HepG2 (cell line): Measurements from ENCODE around the gene RIPK3. TPM values are rescaled to one million over a fixed set of nuclear protein-coding genes. Genes with fewer than 3 reads are reported as not detected.
A peak's percentile ranks its signal among the peaks of the same experiment; 100 is the strongest.

ENCODE experiments used
- ARID4A ChIP-seq: sonication (generic); formaldehyde crosslinking; IDR thresholded peaks from 2 replicates; pipeline ENCODE4 v1.5.0; 2020; ENCODE audit warnings: mild to moderate bottlenecking, missing genetic modification reagents, borderline replicate concordance
- ATF2 ChIP-seq: sonication (generic); formaldehyde crosslinking; IDR thresholded peaks from 2 replicates; pipeline ENCODE4 v1.4.0; 2020; ENCODE audit warnings: missing genetic modification reagents
- ATF3 ChIP-seq: sonication (generic); formaldehyde crosslinking; IDR thresholded peaks from 2 replicates; pipeline ENCODE4 v1.4.0; 2020; ENCODE audit warnings: missing genetic modification reagents
- GATAD2A ChIP-seq: IDR thresholded peaks from 2 replicates; pipeline ENCODE4 v1.6.1; 2016
- SALL1 ChIP-seq: sonication (generic); formaldehyde crosslinking; IDR thresholded peaks from 2 replicates; pipeline ENCODE4 v1.8.0; 2022; ENCODE audit warnings: mild to moderate bottlenecking, missing genetic modification reagents
- STAG1 ChIP-seq: sonication (generic); formaldehyde crosslinking; IDR thresholded peaks from 2 replicates; pipeline ENCODE4 v1.4.0; 2020; ENCODE audit warnings: missing genetic modification reagents
- ZFX ChIP-seq: sonication (generic); formaldehyde crosslinking; IDR thresholded peaks from 2 replicates; pipeline ENCODE4 v1.4.0; 2020; ENCODE audit warnings: mild to moderate bottlenecking, low read depth, missing genetic modification reagents, moderate library complexity
- ZNF687 ChIP-seq: sonication (generic); formaldehyde crosslinking; IDR thresholded peaks from 2 replicates; pipeline ENCODE4 v1.5.1; 2020; ENCODE audit warnings: mild to moderate bottlenecking, missing genetic modification reagents, moderate library complexity
- polyA plus RNA-seq, 8 experiments: library from polyadenylated mRNA; depleted of rRNA in 3 of 8; stranded (reverse) in 7 of 8; unstranded in 1 of 8; fragments of >200 nt; fragmentation: Illumina TruSeq in 4 of 8; extraction: Trizol in 4 of 8; gene quantifications; 2 replicates each; pipeline versions ENCODE4 v1.2.1 to v1.2.3, GENCODE V29; 2011 to 2016; ENCODE audit warnings: low read depth in 4 of 8, missing spikeins in 1 of 8, mixed read lengths in 1 of 8; ENCODE audit not compliant: insufficient read depth in 1 of 8
- total RNA-seq, 5 experiments: library from RNA; depleted of rRNA; stranded (reverse); fragments of >200 nt; fragmentation: Illumina TruSeq; extraction: Trizol; gene quantifications; 2 replicates each; pipeline ENCODE4 v1.2.3, GENCODE V29; 2016; ENCODE audit warnings: low read depth in 1 of 5

The RIPK3 gene
- total and polyA plus RNA-seq, 2 of the 13 experiments (the other 11 are each of a cell fraction or from before 2014, with no cell fraction given) = not detected

- TF ChIP-seq ARID4A (CRISPR knock-in tag) = 0 out of 2 replicates have a peak, but pooled peaks have one; percentile 35
- TF ChIP-seq SALL1 (CRISPR knock-in tag) = peak; percentile 38
- TF ChIP-seq GATAD2A (CRISPR knock-in tag) = 0 out of 2 replicates have a peak, but pooled peaks have one; percentile 24
- TF ChIP-seq STAG1 (CRISPR knock-in tag) = peak; percentile 81
- peak; percentile 39; the same call in 1 of the 2 replicates for TF ChIP-seq ZNF687 (CRISPR knock-in tag)
- peak; percentile 38; the same call in 1 of the 2 replicates for TF ChIP-seq ATF3
- peak; percentile 30; the same call in 1 of the 2 replicates for TF ChIP-seq ATF2 (CRISPR knock-in tag)
- TF ChIP-seq ZFX = 0 out of 2 replicates have a peak, but pooled peaks have one; percentile 32
Observed at GRCh38 chr14:24327914-24328313, 11.9 kb downstream of the RIPK3 start (continued).
